AG10803 (cell line): ENCODE measurements around the gene ACOXL.

ENCODE experiments used
- DNase-seq: peaks from one replicate; pipeline ENCODE4 v3.0.0; 2010; ENCODE audit warnings: low read depth
- H3K4me3 ChIP-seq: 2 replicates; pipeline ENCODE4 v1.5.1; 2011; ENCODE audit warnings: mild to moderate bottlenecking, low read length, control low read depth
- TF ChIP-seq, protein P1 (sequence below): conservative IDR thresholded peaks from 2 replicates; pipeline ENCODE4 v1.5.1; 2011; ENCODE audit warnings: mild to moderate bottlenecking, low read length, control low read depth, inconsistent platforms

The ACOXL gene

DNA sequence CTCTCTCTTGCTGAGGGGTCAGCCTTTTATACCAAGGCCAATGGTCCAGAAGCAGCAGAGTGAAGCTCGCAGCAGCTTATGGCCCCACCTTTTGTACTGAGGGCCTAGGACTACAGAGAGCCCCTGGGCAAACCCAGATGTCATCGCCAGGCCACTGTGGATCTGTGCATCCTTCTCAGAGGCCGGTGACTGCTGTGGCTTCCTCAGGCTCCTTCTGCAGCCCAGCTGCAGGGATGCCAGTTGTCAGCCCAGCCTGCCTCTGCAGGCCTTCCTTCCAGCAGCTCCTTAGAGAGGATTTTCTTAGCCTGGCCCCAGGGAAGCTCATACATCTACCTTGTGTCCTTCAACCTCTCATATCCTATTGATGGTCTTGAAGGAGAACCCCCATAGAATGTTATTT, 6.5 kb upstream of the ACOXL start:
- H3K4me3 ChIP-seq = no peak overlapping the region
- TF ChIP-seq, protein P1, sequence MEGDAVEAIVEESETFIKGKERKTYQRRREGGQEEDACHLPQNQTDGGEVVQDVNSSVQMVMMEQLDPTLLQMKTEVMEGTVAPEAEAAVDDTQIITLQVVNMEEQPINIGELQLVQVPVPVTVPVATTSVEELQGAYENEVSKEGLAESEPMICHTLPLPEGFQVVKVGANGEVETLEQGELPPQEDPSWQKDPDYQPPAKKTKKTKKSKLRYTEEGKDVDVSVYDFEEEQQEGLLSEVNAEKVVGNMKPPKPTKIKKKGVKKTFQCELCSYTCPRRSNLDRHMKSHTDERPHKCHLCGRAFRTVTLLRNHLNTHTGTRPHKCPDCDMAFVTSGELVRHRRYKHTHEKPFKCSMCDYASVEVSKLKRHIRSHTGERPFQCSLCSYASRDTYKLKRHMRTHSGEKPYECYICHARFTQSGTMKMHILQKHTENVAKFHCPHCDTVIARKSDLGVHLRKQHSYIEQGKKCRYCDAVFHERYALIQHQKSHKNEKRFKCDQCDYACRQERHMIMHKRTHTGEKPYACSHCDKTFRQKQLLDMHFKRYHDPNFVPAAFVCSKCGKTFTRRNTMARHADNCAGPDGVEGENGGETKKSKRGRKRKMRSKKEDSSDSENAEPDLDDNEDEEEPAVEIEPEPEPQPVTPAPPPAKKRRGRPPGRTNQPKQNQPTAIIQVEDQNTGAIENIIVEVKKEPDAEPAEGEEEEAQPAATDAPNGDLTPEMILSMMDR = no peak
- no peak for DNase-seq

DNA sequence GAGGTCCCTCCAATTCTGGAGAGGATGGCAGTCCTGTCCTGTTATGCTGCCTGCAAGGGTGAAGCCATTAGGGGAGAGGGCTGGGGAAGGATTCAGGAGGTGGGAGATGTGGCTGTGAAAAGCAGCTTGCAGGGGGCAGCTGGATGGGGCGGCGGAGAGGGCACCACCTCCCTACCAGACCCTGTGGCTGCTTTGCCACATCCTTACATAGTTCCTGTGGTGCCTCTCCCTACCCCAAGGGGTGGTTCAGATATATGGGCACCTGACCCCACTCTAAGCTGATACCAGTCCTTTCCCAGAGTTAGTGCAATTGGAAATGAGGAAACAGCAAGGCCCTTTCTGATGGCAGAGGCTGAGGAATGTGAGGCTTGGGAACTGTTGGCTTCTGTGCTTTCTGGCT, 6.1 kb upstream of the ACOXL start:
- DNase-seq = no peak
- TF ChIP-seq, protein P1 = no peak
- H3K4me3 ChIP-seq = no peak overlapping the region

GRCh38 chr2:110727923-110728322, 4.5 kb upstream of the ACOXL start:
- no peak for DNase-seq

GRCh38 chr2:110729106-110729505, 3.3 kb upstream of the ACOXL start:
- no peak for DNase-seq
- TF ChIP-seq, protein P1 = no peak
- H3K4me3 ChIP-seq = no peak overlapping the region

More at GRCh38 chr2:110727923-110728322, 4.5 kb upstream of the ACOXL start:
- TF ChIP-seq, protein P1 = no peak
- H3K4me3 ChIP-seq = no peak overlapping the region

- H3K4me3 ChIP-seq = no peak overlapping the region
- TF ChIP-seq, protein P1 = no peak
- no peak for DNase-seq
Measured at GRCh38 chr2:110731064-110731463, 1.3 kb upstream of the ACOXL start.

DNA sequence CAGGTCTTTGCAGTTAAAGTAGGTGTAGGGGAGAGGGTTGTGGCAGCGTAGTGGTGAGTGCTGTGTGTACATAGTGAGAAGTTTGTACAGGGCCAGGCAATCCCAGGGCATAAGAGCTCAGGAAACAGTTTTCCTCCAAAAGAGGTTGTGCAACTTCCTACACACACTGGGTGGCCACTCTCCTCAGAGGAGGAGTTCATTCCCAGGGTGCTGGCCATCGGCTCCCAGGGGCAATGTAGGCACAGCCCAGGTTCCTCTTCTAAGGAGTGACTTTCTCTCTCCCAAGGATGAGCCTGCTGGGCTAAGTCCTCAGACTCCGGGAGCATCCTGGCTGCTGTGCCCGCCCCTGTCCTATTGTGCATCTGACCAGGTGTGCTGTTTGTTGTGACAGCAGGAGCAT, 3.0 kb downstream of the ACOXL start:
- DNase-seq = no peak
- TF ChIP-seq, protein P1 = no peak
- H3K4me3 ChIP-seq = no peak overlapping the region

- TF ChIP-seq, protein P1 = no peak
- DNase-seq = no peak
- H3K4me3 ChIP-seq = no peak overlapping the region
Measured at GRCh38 chr2:110737783-110738182, 5.4 kb downstream of the ACOXL start.
